GM23338 (cell line): ENCODE data around the gene MYO5B.

ENCODE experiments used
- EZH2 ChIP-seq: fragments of 200-600 bp; sonication (generic); IDR thresholded peaks from one replicate; pipeline ENCODE4 v1.8.0; 2017; ENCODE audit warnings: antibody characterized with exemption, mild to moderate bottlenecking, low read depth; ENCODE audit not compliant: unreplicated experiment
- POLR2AphosphoS5 ChIP-seq: IDR thresholded peaks from 2 replicates; pipeline ENCODE4 v1.6.1; 2016; ENCODE audit warnings: antibody characterized with exemption, low read depth
- TF ChIP-seq, protein P1 (sequence below), 2 experiments: fragments of 200-600 bp in 1 of 2; sonication (generic) in 1 of 2; conservative IDR thresholded peaks; 2 replicates each; pipeline versions ENCODE4 v1.5.1 to v1.6.1; 2016 to 2017; ENCODE audit warnings: antibody characterized with exemption in 2 of 2, low read depth in 2 of 2, mild to moderate bottlenecking in 2 of 2, moderate library complexity in 1 of 2

DNA sequence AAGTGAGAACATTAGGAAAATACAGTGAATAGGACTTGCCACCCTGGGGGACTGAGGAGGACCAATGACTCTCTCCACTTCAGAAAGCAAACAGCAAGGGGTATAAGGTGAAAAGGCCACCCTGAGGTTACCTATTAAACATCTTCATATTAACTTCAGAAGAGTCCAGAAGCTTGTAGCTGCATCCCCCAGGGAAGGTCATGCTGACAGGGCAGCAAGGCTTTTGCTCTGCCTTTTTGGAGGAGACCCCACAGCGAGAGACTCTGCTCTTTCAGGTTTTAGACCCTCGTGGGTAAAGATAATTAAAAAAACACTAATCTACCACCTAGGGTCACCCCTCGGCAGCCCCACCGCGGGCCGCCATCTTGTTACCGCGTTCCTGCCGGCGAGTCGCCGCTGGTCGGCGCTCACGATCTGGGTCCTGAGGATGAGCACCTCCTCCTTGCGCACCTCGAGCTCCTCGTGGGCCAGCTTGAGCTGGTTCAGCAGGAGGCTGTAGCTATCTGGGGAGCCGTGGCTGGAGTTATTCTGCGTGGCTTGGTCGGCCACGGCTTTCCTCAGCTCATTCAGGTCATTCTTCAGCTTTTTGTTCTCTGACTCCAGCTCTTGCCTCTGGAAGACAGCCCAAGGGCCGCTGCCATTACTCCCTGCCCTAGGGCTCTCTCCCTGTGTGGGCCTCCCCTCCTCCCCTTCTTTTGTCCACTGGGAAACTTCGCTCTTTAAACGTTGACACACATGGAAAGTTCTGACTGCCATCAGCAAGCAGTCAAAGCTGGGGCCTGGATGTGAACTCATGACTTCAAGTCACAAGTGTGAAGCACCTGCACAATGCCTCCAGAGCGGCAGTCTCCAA lies 331.0 kb downstream of the MYO5B start:
- no peak for TF ChIP-seq EZH2
- no peak for TF ChIP-seq POLR2AphosphoS5
- TF ChIP-seq, protein P1, sequence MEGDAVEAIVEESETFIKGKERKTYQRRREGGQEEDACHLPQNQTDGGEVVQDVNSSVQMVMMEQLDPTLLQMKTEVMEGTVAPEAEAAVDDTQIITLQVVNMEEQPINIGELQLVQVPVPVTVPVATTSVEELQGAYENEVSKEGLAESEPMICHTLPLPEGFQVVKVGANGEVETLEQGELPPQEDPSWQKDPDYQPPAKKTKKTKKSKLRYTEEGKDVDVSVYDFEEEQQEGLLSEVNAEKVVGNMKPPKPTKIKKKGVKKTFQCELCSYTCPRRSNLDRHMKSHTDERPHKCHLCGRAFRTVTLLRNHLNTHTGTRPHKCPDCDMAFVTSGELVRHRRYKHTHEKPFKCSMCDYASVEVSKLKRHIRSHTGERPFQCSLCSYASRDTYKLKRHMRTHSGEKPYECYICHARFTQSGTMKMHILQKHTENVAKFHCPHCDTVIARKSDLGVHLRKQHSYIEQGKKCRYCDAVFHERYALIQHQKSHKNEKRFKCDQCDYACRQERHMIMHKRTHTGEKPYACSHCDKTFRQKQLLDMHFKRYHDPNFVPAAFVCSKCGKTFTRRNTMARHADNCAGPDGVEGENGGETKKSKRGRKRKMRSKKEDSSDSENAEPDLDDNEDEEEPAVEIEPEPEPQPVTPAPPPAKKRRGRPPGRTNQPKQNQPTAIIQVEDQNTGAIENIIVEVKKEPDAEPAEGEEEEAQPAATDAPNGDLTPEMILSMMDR (conservative IDR thresholded peaks at IDR 0.05; ENCODE audit: low read depth in 2 of 2): peak in 1 of 2 experiments; percentile 28; a peak in 1 of 4 replicates
